ENCODE results near the gene SNRPF.

Gene SNRPF

DNA sequence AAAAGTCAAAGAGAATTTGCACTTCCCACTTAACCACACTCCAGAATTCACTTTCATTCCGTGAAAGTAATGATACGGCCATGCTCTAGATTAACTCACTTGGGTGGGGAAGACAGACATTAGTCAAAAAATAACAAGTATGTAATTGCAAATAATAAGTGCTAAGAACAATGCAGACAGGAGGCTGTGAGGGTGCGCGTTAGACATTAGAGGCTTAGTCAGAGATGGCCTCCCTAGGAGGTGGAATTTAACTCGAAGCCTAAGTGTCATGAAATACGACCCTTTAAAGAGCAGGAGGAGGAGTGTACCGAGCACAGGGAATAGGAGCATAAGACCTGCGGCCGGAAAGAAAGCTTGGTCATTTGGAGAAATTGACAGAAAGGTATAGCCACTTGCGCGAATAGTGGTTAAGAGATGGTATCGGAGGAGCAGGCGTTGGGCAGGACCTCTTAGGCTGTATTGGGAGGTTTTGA is 628 bp downstream of the SNRPF start:
- peak; percentile 44 for DNase-seq (ENCODE audit: low read depth, low spot score)

DNA sequence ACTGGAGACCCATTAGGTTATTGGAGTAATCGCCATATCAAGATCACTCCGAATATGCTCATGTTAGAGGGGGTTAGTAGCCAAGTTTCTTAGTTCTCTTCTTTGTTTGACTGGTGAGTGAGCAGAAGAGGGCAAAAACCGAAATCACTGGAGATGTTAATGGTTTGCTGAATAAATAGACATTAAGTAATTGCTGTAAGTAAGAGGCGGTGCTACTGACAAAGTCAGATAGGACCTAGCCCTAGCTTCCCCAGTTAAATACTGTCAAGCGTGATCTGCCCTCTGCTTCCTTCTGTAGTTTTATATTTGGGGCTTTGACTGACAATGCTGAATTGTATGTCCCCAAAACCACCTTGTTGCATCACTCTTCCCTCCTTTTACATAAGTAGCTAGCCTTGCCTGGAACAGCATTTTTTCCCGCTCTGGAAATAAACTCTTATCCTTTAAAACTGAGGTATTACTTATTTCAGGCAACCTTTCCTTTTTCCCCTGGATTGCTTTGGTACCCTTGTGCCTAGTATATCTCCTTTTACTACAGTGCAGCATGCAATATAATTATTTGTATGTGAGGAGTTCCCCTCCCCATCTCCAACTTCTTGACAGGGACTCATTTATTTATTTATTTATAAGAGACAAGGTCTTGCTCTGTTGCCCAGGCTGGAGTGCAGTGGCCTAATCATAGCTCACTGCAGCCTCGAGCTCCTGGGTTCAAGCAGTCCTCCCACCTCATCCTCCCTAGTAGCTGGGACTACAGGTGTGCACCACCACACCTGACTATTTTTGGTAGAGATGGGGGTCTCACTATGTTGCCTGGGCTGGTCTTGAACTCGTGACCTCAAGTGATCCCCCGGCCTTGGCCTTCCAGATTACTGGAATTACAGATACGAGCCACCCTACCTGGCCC is 1.4 kb downstream of the SNRPF start:
- peak; percentile 4 for DNase-seq (ENCODE audit: low read depth, low spot score)

GRCh38 chr12:95862038-95862437 is 3.3 kb downstream of the SNRPF start:
- no peak for DNase-seq (ENCODE audit: low read depth, low spot score)

- no peak for DNase-seq (ENCODE audit: low read depth, low spot score)
These were observed 4.6 kb downstream of the SNRPF start for GRCh38 chr12:95863337-95863736.

- no peak for DNase-seq (ENCODE audit: low read depth, low spot score)
These were observed 12.1 kb downstream of the SNRPF start for GRCh38 chr12:95870897-95871296.

- no peak for DNase-seq (ENCODE audit: low read depth, low spot score)
These were observed 15.7 kb downstream of the SNRPF start for GRCh38 chr12:95874452-95874851.

- DNase-seq (ENCODE audit: low read depth, low spot score): peak; percentile 1
These were observed 18.9 kb downstream of the SNRPF start for GRCh38 chr12:95877622-95878021.

DNA sequence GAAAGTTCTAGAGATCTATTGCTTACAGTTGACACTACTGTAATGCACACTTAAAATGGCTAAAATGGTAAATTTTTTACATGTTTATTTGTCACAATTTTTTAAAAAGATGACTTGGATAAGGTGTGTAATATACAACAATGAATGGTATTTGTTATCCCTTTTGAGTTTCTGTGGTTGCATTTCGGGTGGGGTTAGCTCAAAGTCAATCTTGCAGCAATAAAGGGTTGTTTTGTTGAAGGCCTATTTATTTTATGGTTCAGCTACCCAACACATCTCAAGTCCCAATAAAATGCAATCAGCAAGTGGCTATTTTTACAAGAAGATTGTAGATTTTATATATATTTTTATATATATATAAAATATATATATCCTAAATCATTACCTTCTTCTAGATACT is 22.1 kb downstream of the SNRPF start:
- DNase-seq (ENCODE audit: low read depth, low spot score): no peak

GRCh38 chr12:95881331-95881955 is 22.7 kb downstream of the SNRPF start:
- peak; percentile 21 for DNase-seq (ENCODE audit: low read depth, low spot score)

DNA sequence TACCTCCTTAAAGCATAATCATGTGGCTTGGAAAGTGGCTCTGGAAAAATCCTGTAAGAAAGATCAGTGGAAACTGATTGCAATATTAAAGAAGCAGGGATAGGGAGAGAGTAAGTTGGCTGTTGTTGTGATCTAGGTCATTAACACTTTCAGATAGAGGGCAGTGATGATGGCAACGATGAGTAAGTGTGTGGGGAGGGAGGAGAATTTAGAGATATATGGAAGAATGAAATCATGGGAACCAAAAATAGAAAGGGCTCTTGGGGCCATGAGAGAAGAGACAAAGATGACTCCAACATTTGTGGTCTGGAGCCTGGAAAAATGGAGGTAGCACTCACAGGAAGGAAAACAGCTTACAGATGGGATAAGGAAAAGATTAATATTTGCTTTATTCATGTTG is 23.3 kb downstream of the SNRPF start:
- DNase-seq (ENCODE audit: low read depth, low spot score): peak; percentile 2

GRCh38 chr12:95882873-95883272 is 24.1 kb downstream of the SNRPF start:
- DNase-seq (ENCODE audit: low read depth, low spot score): no peak

- DNase-seq (ENCODE audit: low read depth, low spot score): no peak
These were observed 26.2 kb downstream of the SNRPF start for GRCh38 chr12:95884998-95885397.

DNA sequence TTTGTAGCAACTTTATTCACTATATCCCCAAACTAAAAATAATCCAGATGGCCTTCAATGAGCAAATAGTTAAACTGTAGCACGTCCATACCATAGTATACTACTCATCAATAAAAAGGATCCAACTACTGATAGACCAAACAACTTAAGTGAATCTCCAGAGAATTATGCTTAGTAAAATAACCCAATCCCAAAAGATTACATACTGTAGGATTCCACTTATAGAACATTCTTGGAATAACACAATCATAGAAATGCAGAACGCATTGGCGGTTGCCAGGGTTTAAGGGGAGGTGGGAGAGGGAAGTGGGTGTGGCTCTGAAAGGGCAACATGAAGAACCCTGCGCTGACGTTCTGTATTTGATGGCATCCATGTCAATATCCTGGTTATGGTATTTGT is 28.6 kb downstream of the SNRPF start:
- no peak for DNase-seq (ENCODE audit: low read depth, low spot score)

DNA sequence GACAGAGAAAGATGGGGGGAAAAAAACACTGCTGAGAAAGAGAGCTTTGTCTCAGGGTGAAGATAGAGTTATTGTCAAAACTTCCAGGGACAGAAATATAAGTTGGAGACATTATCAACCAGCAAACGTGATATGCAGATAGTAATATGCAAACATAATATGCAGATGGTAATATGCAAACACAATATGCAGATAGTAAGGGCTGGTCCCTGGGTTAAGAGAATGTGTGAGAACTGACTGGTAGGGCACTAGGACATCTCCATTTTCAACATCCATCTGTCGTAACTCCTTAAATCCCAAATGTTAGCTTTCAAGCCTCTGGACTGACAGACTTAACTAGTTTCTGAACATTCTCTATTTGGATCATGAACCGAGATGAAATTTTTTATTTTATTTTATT is 32.2 kb downstream of the SNRPF start:
- DNase-seq (ENCODE audit: low read depth, low spot score): no peak

DNA sequence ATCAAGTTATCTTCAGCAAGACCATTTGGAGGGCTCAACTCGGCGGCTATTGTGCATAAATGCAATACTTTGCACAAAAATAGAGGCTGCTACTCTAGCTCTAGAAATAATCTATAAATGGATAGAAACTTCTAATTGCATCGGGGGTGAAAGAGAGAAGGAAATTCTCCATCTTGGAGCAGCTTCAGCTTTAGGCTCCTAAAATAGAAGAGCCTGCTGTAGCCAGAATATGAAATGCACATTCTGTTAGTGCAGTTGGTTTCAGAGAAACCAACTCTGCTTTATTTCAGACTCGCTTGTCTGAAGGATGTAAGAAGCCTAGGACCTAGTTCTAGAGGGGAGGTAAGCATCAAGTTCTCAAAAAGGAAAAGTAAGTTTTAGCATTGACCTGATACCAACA is 38.1 kb downstream of the SNRPF start:
- no peak for DNase-seq (ENCODE audit: low read depth, low spot score)

- DNase-seq (ENCODE audit: low read depth, low spot score): no peak
These were observed 39.3 kb downstream of the SNRPF start for GRCh38 chr12:95898081-95898480.

GRCh38 chr12:95908573-95908972 is 49.8 kb downstream of the SNRPF start:
- DNase-seq (ENCODE audit: low read depth, low spot score): peak; percentile 10

- DNase-seq (ENCODE audit: low read depth, low spot score): no peak
These were observed 51.1 kb downstream of the SNRPF start for GRCh38 chr12:95909871-95910270.
